Keratinocyte (primary cell): ENCODE results near the gene BEST1.

Experiments used
- CTCF ChIP-seq, 3 experiments: IDR thresholded peaks in 1 of 3; conservative IDR thresholded peaks in 1 of 3; optimal IDR thresholded peaks in 1 of 3; 2 replicates in 2 of 3; 3 replicates in 1 of 3; pipeline versions ENCODE3 to v1.5.1; 2011; ENCODE audit warnings: low read length in 3 of 3, mild to moderate bottlenecking in 3 of 3, moderate library complexity in 2 of 3, control low read depth in 1 of 3, inconsistent platforms in 1 of 3; ENCODE audit not compliant: insufficient read depth in 2 of 3; ENCODE audit errors: extremely low read depth in 1 of 3
- EZH2 ChIP-seq: IDR thresholded peaks from one replicate; pipeline ENCODE4 v1.6.1; 2012; ENCODE audit warnings: inconsistent platforms, mild to moderate bottlenecking, low read length, moderate library complexity

- TF ChIP-seq CTCF (optimal IDR thresholded peaks at IDR 0.05 in 1 of 3, IDR thresholded peaks at IDR 0.05 in 1 of 3, conservative IDR thresholded peaks at IDR 0.05 in 1 of 3; ENCODE audit: extremely low read depth in 1 of 3, insufficient read depth in 2 of 3, low read length in 3 of 3) (no peak), EZH2 (no peak)
Measured at GRCh38 chr11:61905801-61906521, 44.2 kb upstream of the BEST1 start.
